Activated naive CD4-positive, alpha-beta T cell (primary cell): ENCODE measurements around the gene NKD2.

Experiments
- DNase-seq, 4 experiments: peaks; one replicate each; lab custom pipeline; 2025; lab: John Stamatoyannopoulos, UW

NKD2 gene

GRCh38 chr5:978693-979092 lies 29.9 kb upstream of the NKD2 start:
- DNase-seq: no peak

- no peak for DNase-seq
These were observed 29.3 kb upstream of the NKD2 start for GRCh38 chr5:979100-979817.

- DNase-seq: no peak
These were observed 28.5 kb upstream of the NKD2 start for GRCh38 chr5:980001-980588.

GRCh38 chr5:980966-981365 lies 27.6 kb upstream of the NKD2 start:
- no peak for DNase-seq

- DNase-seq: no peak
These were observed 27.1 kb upstream of the NKD2 start for GRCh38 chr5:981456-981855.

GRCh38 chr5:982377-983237 lies 26.0 kb upstream of the NKD2 start:
- no peak for DNase-seq

GRCh38 chr5:983238-983524 lies 25.4 kb upstream of the NKD2 start:
- DNase-seq: no peak

GRCh38 chr5:983568-983967 lies 25.0 kb upstream of the NKD2 start:
- DNase-seq: no peak

GRCh38 chr5:984774-985173 lies 23.8 kb upstream of the NKD2 start:
- no peak for DNase-seq

GRCh38 chr5:987761-988160 lies 20.8 kb upstream of the NKD2 start:
- DNase-seq: no peak

- no peak for DNase-seq
These were observed 20.3 kb upstream of the NKD2 start for GRCh38 chr5:988322-988721.

GRCh38 chr5:989961-990530 lies 18.6 kb upstream of the NKD2 start:
- DNase-seq: no peak

- DNase-seq: no peak
These were observed 16.9 kb upstream of the NKD2 start for GRCh38 chr5:991472-992267.

- DNase-seq: no peak
These were observed 14.4 kb upstream of the NKD2 start for GRCh38 chr5:994272-994607.

- no peak for DNase-seq
These were observed 13.8 kb upstream of the NKD2 start for GRCh38 chr5:994821-995220.

- no peak for DNase-seq
These were observed 13.3 kb upstream of the NKD2 start for GRCh38 chr5:995318-995717.

GRCh38 chr5:997001-997474 lies 11.6 kb upstream of the NKD2 start:
- no peak for DNase-seq

GRCh38 chr5:997711-998110 lies 10.9 kb upstream of the NKD2 start:
- DNase-seq: no peak

GRCh38 chr5:998246-999031 lies 10.2 kb upstream of the NKD2 start:
- DNase-seq: no peak

GRCh38 chr5:999032-999501 lies 9.5 kb upstream of the NKD2 start:
- no peak for DNase-seq

- no peak for DNase-seq
These were observed 8.9 kb upstream of the NKD2 start for GRCh38 chr5:999724-1000123.
